ENCODE results near the gene CYP2D6. TPM values are rescaled to one million over a fixed set of nuclear protein-coding genes. Genes with fewer than 3 reads are reported as not detected.
A peak's percentile ranks its signal among the peaks of the same experiment; 100 is the strongest.
"Not testable (repeated sequence)": the region's sequence is repeated elsewhere in the genome, so short reads cannot be mapped to it uniquely, and the experiment has no call there.

The CYP2D6 gene
- total and polyA plus RNA-seq, 2 of the 13 experiments (the other 11 are each of a cell fraction or from before 2014, with no cell fraction given): 1.0 to 3.7 TPM

DNA sequence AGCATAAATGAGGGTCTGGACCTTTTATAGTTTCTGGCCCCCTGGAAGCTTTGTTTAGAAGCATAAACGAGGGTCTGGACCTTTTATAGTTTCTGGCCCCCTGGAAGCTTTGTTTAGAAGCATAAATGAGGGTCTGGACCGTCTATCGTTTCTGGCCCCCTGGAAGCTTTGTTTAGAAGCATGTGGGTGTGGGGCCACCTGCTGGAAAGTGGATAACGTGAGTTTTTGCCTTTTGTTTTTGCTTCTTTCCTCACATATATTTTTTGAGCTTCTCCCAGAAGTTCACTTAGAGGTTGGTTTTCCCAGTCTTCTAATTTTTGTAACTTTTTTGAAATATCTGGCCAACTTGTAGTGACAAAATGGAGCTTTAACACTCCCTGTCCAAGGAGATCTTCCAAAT, 17.8 kb downstream of the CYP2D6 start:
- BruUV-seq (replicated peaks); H2AFZ ChIP-seq (ENCODE audit: low read length); H3K9ac ChIP-seq (ENCODE audit: insufficient read depth, low read depth, low read length); H3K27ac ChIP-seq (ENCODE audit: extremely low read length, insufficient read depth, low read length); H3K9me3 ChIP-seq (ENCODE audit: low read length); H4K20me1 ChIP-seq (ENCODE audit: insufficient read depth, low read length); H3K79me2 ChIP-seq (ENCODE audit: insufficient read depth, low read length); H3K4me3 ChIP-seq (replicated peaks in 1 of 3; ENCODE audit: insufficient read depth in 1 of 3, low read depth in 2 of 3, low read length in 3 of 3); H3K36me3 ChIP-seq (replicated peaks in 1 of 2; ENCODE audit: control insufficient read depth in 1 of 2, insufficient read depth in 2 of 2, low read length in 2 of 2); H3K4me1 ChIP-seq (ENCODE audit: insufficient read depth, low read length); FAIRE-seq; H3K27me3 ChIP-seq (ENCODE audit: control insufficient read depth in 1 of 2, insufficient read depth in 2 of 2, low read length in 2 of 2); ATAC-seq: not testable (repeated sequence)
- intact Hi-C loops (cut with micrococcal nuclease; ENCODE audit: unreplicated experiment): loop anchor here (1.0 to 10.0 kb wide), 3 partner anchors 21 to 418 kb away; partner anchors contain the start of genes MEI1 and SMIM45
- DNase-seq (ENCODE audit: low spot score): peak; percentile 39
- TF ChIP-seq RAD21 (CRISPR knock-in tag; IDR thresholded peaks at IDR 0.05) (peak; percentile 42; the same call in 1 of the 2 replicates), SMC3 (IDR thresholded peaks at IDR 0.05; ENCODE audit: low read length) (peak; percentile 65; the same call in 1 of the 2 replicates), STAG1 (CRISPR knock-in tag; IDR thresholded peaks at IDR 0.05) (peak; percentile 73), ZBTB7B (CRISPR knock-in tag; IDR thresholded peaks at IDR 0.05) (0 out of 2 replicates have a peak, but pooled peaks have one; percentile 19)
- TF ChIP-seq, protein P1, sequence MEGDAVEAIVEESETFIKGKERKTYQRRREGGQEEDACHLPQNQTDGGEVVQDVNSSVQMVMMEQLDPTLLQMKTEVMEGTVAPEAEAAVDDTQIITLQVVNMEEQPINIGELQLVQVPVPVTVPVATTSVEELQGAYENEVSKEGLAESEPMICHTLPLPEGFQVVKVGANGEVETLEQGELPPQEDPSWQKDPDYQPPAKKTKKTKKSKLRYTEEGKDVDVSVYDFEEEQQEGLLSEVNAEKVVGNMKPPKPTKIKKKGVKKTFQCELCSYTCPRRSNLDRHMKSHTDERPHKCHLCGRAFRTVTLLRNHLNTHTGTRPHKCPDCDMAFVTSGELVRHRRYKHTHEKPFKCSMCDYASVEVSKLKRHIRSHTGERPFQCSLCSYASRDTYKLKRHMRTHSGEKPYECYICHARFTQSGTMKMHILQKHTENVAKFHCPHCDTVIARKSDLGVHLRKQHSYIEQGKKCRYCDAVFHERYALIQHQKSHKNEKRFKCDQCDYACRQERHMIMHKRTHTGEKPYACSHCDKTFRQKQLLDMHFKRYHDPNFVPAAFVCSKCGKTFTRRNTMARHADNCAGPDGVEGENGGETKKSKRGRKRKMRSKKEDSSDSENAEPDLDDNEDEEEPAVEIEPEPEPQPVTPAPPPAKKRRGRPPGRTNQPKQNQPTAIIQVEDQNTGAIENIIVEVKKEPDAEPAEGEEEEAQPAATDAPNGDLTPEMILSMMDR (CRISPR knock-in tag; IDR thresholded peaks at IDR 0.05): peak; percentile 66
- H3K4me2 ChIP-seq (ENCODE audit: low read depth, low read length): peak overlapping the region; percentile 39
- in situ Hi-C loops (cut with HindIII; ENCODE audit: extremely low pct_ligation_motif_present, low pct_unique_long_range_greater_than_20kb): loop anchor here (5.0 kb wide), 1 partner anchor 145 kb away; the partner anchor contains the start of gene SEPTIN3
- WGBS (ENCODE audit: low lambda C conversion rate): 0% methylated on average over 4 of the region's 4 CpGs
- ChIA-PET POLR2A (interaction anchor here (1.7 kb wide), 1 partner anchor 22 kb away, joined by 10 read pairs; the partner anchor contains the start of gene NDUFA6), CTCF (ENCODE audit: low intra/inter-chr PET ratio, low total read pairs) (interaction anchor here (1.4 to 3.9 kb wide), 2 partner anchors 22 to 146 kb away, joined by 13 to 35 read pairs; partner anchors contain the start of gene NDUFA6)

DNA sequence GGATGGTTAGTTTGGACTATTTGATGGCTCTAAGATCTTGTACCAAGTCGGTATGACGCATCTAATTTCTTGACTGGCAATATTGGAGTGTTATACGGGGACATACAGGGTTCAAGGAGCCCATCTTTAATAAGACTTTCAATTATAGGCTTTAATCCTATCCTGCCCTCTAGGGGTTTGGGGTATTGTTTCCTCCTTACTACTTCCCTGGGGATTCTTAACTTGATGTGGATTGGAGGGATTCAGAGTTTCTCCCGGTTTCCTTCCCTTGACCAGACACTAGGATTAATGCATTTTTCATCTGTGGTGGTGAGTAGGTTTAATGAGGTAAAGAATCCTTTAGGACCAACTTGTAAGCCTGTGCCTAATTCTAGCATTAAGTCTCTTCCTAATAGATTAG, 18.8 kb downstream of the CYP2D6 start:
- intact Hi-C loops (cut with micrococcal nuclease; ENCODE audit: unreplicated experiment) (loop anchor here (5.0 to 10.0 kb wide), 2 partner anchors 159 to 417 kb away; partner anchors contain the start of genes MEI1 and SMIM45), in situ Hi-C loops (cut with HindIII; ENCODE audit: extremely low pct_ligation_motif_present, low pct_unique_long_range_greater_than_20kb) (loop anchor here (5.0 kb wide), 1 partner anchor 144 kb away; the partner anchor contains the start of gene SEPTIN3)
- H3K79me2 ChIP-seq (ENCODE audit: insufficient read depth, low read length): no peaks in the 10 kb centered on the region
- no peak overlapping the region for H3K4me3 ChIP-seq (replicated peaks in 1 of 3; ENCODE audit: insufficient read depth in 1 of 3, low read depth in 2 of 3, low read length in 3 of 3)
- ChIA-PET POLR2A (interaction anchor here (1.7 kb wide), 1 partner anchor 21 kb away, joined by 10 read pairs; the partner anchor contains the start of gene NDUFA6), CTCF (ENCODE audit: low intra/inter-chr PET ratio, low total read pairs) (interaction anchor here (0.8 to 1.4 kb wide), 2 partner anchors 145 to 154 kb away, joined by 3 to 4 read pairs; no protein-coding TSS in a partner anchor)
- no peaks in the 10 kb centered on the region for H4K20me1 ChIP-seq (ENCODE audit: insufficient read depth, low read length)
- no peak overlapping the region for H3K9ac ChIP-seq (ENCODE audit: insufficient read depth, low read depth, low read length)
- BruUV-seq (replicated peaks): no TSS peak
- H3K36me3 ChIP-seq (replicated peaks in 1 of 2; ENCODE audit: control insufficient read depth in 1 of 2, insufficient read depth in 2 of 2, low read length in 2 of 2): no peaks in the 10 kb centered on the region
- ATAC-seq (no peak), DNase-seq (ENCODE audit: low spot score) (no peak), FAIRE-seq (no peak)
- no peak overlapping the region for H3K27ac ChIP-seq (ENCODE audit: extremely low read length, insufficient read depth, low read length)
- H3K4me2 ChIP-seq (ENCODE audit: low read depth, low read length): no peak overlapping the region
- H3K4me1 ChIP-seq (ENCODE audit: insufficient read depth, low read length): no peaks in the 10 kb centered on the region
- no peak overlapping the region for H2AFZ ChIP-seq (ENCODE audit: low read length)
- peaks cover 10% of the 10 kb centered on the region; the same call in 1 of the 2 replicates for H3K9me3 ChIP-seq (ENCODE audit: low read length)
- H3K27me3 ChIP-seq (ENCODE audit: control insufficient read depth in 1 of 2, insufficient read depth in 2 of 2, low read length in 2 of 2): no peaks in the 10 kb centered on the region
- 85% methylated on average over 4 of the region's 4 CpGs for WGBS (ENCODE audit: low lambda C conversion rate)
- TF ChIP-seq SP140L (CRISPR knock-in tag; IDR thresholded peaks at IDR 0.05; ENCODE audit: borderline replicate concordance) (no peak), MEIS2 (CRISPR knock-in tag; IDR thresholded peaks at IDR 0.05) (no peak), FOXK2 (IDR thresholded peaks at IDR 0.05) (no peak), TBL1XR1 (IDR thresholded peaks at IDR 0.05; ENCODE audit: borderline replicate concordance, low read length, partially characterized antibody) (no peak), SP1 (IDR thresholded peaks at IDR 0.05) (no peak), SP1 (CRISPR knock-in tag; IDR thresholded peaks at IDR 0.05) (no peak), ZNF605 (CRISPR knock-in tag; IDR thresholded peaks at IDR 0.05) (no peak), RFXANK (CRISPR knock-in tag; IDR thresholded peaks at IDR 0.05) (no peak)
- TF ChIP-seq, protein P2, sequence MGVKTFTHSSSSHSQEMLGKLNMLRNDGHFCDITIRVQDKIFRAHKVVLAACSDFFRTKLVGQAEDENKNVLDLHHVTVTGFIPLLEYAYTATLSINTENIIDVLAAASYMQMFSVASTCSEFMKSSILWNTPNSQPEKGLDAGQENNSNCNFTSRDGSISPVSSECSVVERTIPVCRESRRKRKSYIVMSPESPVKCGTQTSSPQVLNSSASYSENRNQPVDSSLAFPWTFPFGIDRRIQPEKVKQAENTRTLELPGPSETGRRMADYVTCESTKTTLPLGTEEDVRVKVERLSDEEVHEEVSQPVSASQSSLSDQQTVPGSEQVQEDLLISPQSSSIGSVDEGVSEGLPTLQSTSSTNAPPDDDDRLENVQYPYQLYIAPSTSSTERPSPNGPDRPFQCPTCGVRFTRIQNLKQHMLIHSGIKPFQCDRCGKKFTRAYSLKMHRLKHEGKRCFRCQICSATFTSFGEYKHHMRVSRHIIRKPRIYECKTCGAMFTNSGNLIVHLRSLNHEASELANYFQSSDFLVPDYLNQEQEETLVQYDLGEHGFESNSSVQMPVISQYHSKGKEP (CRISPR knock-in tag; IDR thresholded peaks at IDR 0.05): no peak
- TF ChIP-seq, protein P3, sequence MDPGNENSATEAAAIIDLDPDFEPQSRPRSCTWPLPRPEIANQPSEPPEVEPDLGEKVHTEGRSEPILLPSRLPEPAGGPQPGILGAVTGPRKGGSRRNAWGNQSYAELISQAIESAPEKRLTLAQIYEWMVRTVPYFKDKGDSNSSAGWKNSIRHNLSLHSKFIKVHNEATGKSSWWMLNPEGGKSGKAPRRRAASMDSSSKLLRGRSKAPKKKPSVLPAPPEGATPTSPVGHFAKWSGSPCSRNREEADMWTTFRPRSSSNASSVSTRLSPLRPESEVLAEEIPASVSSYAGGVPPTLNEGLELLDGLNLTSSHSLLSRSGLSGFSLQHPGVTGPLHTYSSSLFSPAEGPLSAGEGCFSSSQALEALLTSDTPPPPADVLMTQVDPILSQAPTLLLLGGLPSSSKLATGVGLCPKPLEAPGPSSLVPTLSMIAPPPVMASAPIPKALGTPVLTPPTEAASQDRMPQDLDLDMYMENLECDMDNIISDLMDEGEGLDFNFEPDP (CRISPR knock-in tag; conservative IDR thresholded peaks at IDR 0.05): no peak

All from HepG2 (cell line).